ENCODE data around the gene EBF3. TPM values are rescaled to one million over a fixed set of nuclear protein-coding genes. Genes with fewer than 3 reads are reported as not detected.

Gene EBF3
- polyA plus RNA-seq, 3 donors, result 1.6 to 2.4 (median 2.2) TPM

- no peak for DNase-seq (ENCODE audit: extremely low read depth in 1 of 11, low read depth in 9 of 11, low spot score in 4 of 11)
These were observed 164.1 kb downstream of the EBF3 start for GRCh38 chr10:129799942-129800341.

GRCh38 chr10:129796710-129797420, 167.2 kb downstream of the EBF3 start:
- no peak for DNase-seq (ENCODE audit: extremely low read depth in 1 of 11, low read depth in 9 of 11, low spot score in 4 of 11)

GRCh38 chr10:129793996-129794395, 170.1 kb downstream of the EBF3 start:
- no peak for DNase-seq (ENCODE audit: extremely low read depth in 1 of 11, low read depth in 9 of 11, low spot score in 4 of 11)

GRCh38 chr10:129793479-129793878, 170.6 kb downstream of the EBF3 start:
- no peak for DNase-seq (ENCODE audit: extremely low read depth in 1 of 11, low read depth in 9 of 11, low spot score in 4 of 11)

- no peak for DNase-seq (ENCODE audit: extremely low read depth in 1 of 11, low read depth in 9 of 11, low spot score in 4 of 11)
These were observed 171.2 kb downstream of the EBF3 start for GRCh38 chr10:129792864-129793263.

- DNase-seq (ENCODE audit: extremely low read depth in 1 of 11, low read depth in 9 of 11, low spot score in 4 of 11), result no peak
These were observed 171.9 kb downstream of the EBF3 start for GRCh38 chr10:129792141-129792540.

GRCh38 chr10:129790715-129791446, 173.2 kb downstream of the EBF3 start:
- DNase-seq (ENCODE audit: extremely low read depth in 1 of 11, low read depth in 9 of 11, low spot score in 4 of 11), result no peak

- no peak for DNase-seq (ENCODE audit: extremely low read depth in 1 of 11, low read depth in 9 of 11, low spot score in 4 of 11)
These were observed 175.9 kb downstream of the EBF3 start for GRCh38 chr10:129788215-129788614.

GRCh38 chr10:129787557-129787956, 176.5 kb downstream of the EBF3 start:
- no peak for DNase-seq (ENCODE audit: extremely low read depth in 1 of 11, low read depth in 9 of 11, low spot score in 4 of 11)

GRCh38 chr10:129786216-129786615, 177.9 kb downstream of the EBF3 start:
- no peak for DNase-seq (ENCODE audit: extremely low read depth in 1 of 11, low read depth in 9 of 11, low spot score in 4 of 11)

GRCh38 chr10:129785536-129785981, 178.5 kb downstream of the EBF3 start:
- DNase-seq (ENCODE audit: extremely low read depth in 1 of 11, low read depth in 9 of 11, low spot score in 4 of 11), result no peak

Other genes starting within 250 kb of the EBF3 start
- 10 to 100 TPM in 1 of 3 donors, 1 to 10 TPM in 2; 5.6 to 10.5 (median 6.5) TPM for gene C10orf143, start 146.6 kb upstream of the EBF3 start, polyA plus RNA-seq (ENCODE audit: insufficient read length in 3 of 3)
- gene GLRX3, start 172.1 kb upstream of the EBF3 start, polyA plus RNA-seq (ENCODE audit: insufficient read length in 3 of 3), result 10 to 100 TPM; 78.7 to 88.1 (median 81.0) TPM